ENCODE results near the gene ZNF432.

- no peak for TF ChIP-seq CTCF (IDR thresholded peaks at IDR 0.05; ENCODE audit: extremely low read depth in 1 of 2, insufficient read depth in 1 of 2, low read depth in 1 of 2, low read length in 2 of 2)
- no peak for TF ChIP-seq POLR2A (IDR thresholded peaks at IDR 0.05; ENCODE audit: low read depth, low read length)
- TF ChIP-seq POLR2AphosphoS5 (IDR thresholded peaks at IDR 0.05; ENCODE audit: insufficient read depth, low read depth, low read length) = no peak
- no peak for TF ChIP-seq FOS (IDR thresholded peaks at IDR 0.05; ENCODE audit: borderline replicate concordance, insufficient read depth, low read length)
- TF ChIP-seq, protein P1, sequence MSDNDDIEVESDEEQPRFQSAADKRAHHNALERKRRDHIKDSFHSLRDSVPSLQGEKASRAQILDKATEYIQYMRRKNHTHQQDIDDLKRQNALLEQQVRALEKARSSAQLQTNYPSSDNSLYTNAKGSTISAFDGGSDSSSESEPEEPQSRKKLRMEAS (IDR thresholded peaks at IDR 0.05; ENCODE audit: insufficient read depth, insufficient read length) = no peak
- TF ChIP-seq JUN (IDR thresholded peaks at IDR 0.05; ENCODE audit: borderline replicate concordance, insufficient read depth, insufficient read length, low read depth) = no peak
- no peak for TF ChIP-seq EZH2 (IDR thresholded peaks at IDR 0.05; ENCODE audit: borderline replicate concordance, low read depth, low read length, severe bottlenecking)
These were observed 26.4 kb downstream of the ZNF432 start for GRCh38 chr19:52022193-52022592.

Data from endothelial cell of umbilical vein (primary cell).